GM21528 (cell line): ENCODE measurements around the gene CD274.
"Not testable (repeated sequence)": the region's sequence is repeated elsewhere in the genome, so short reads cannot be mapped to it uniquely, and the experiment has no call there.

Experiments used
- ATAC-seq: cut with Tn5 transposase; IDR thresholded peaks from one replicate; pipeline ENCODE4 v1.9.1; 2021; ENCODE audit warnings: mild to moderate bottlenecking, moderate library complexity; ENCODE audit not compliant: unreplicated experiment, low FRiP score

CD274 gene

GRCh38 chr9:5437254-5438216 lies 12.8 kb upstream of the CD274 start, which contains the start of gene PLGRKT:
TSS of gene PLGRKT (minus strand) at chr9:5437925. CDS start at chr9:5431977, 5,948 bp downstream.
- peak; percentile 84 for ATAC-seq

- ATAC-seq: peak; percentile 56
Observed at GRCh38 chr9:5438301-5439162, 11.8 kb upstream of the CD274 start.

GRCh38 chr9:5440426-5440825 lies 9.9 kb upstream of the CD274 start:
- ATAC-seq: no peak

GRCh38 chr9:5441043-5441442 lies 9.3 kb upstream of the CD274 start:
- no peak for ATAC-seq

- ATAC-seq: no peak
Observed at GRCh38 chr9:5442400-5443011, 7.8 kb upstream of the CD274 start.

GRCh38 chr9:5443850-5444249 lies 6.5 kb upstream of the CD274 start:
- ATAC-seq: no peak

GRCh38 chr9:5445096-5445495 lies 5.2 kb upstream of the CD274 start:
- ATAC-seq: not testable (repeated sequence)

- no peak for ATAC-seq
Observed at GRCh38 chr9:5445886-5446285, 4.5 kb upstream of the CD274 start.

GRCh38 chr9:5446451-5447236 lies 3.7 kb upstream of the CD274 start:
- no peak for ATAC-seq

GRCh38 chr9:5447337-5447736 lies 3.0 kb upstream of the CD274 start:
- no peak for ATAC-seq

- no peak for ATAC-seq
Observed at GRCh38 chr9:5448016-5448415, 2.3 kb upstream of the CD274 start.

- ATAC-seq: no peak
Observed at GRCh38 chr9:5448461-5449435, 1.6 kb upstream of the CD274 start.

GRCh38 chr9:5449521-5450358 lies 602 bp upstream of the CD274 start:
- ATAC-seq: no peak

GRCh38 chr9:5452286-5452609 lies 1.9 kb downstream of the CD274 start:
- ATAC-seq: no peak

GRCh38 chr9:5453004-5453403 lies 2.7 kb downstream of the CD274 start:
- no peak for ATAC-seq

GRCh38 chr9:5453673-5454072 lies 3.3 kb downstream of the CD274 start:
- no peak for ATAC-seq

GRCh38 chr9:5455181-5455580 lies 4.8 kb downstream of the CD274 start:
- ATAC-seq: no peak

GRCh38 chr9:5459289-5459829 lies 9.0 kb downstream of the CD274 start:
- peak; percentile 66 for ATAC-seq
